Fibroblast of lung (primary cell): ENCODE data around the gene ERMAP. TPM values are rescaled to one million over a fixed set of nuclear protein-coding genes. Genes with fewer than 3 reads are reported as not detected.
"Not testable (repeated sequence)": the region's sequence is repeated elsewhere in the genome, so short reads cannot be mapped to it uniquely, and the experiment has no call there.

Experiments
- DNase-seq, 2 donors: peaks; one replicate each; pipeline versions ENCODE4 v3.0.0 to v3.0.0-alpha.2; 2010; ENCODE audit warnings: low read depth in 2 of 2
- H2AFZ ChIP-seq: 2 replicates; pipeline ENCODE4 v1.5.1; 2012; ENCODE audit warnings: low read length, control low read depth, inconsistent platforms
- H3K27ac ChIP-seq: 2 replicates; pipeline ENCODE4 v1.5.1; 2011; ENCODE audit warnings: low read length, control low read depth; ENCODE audit not compliant: insufficient read depth
- H3K27me3 ChIP-seq: 2 replicates; pipeline ENCODE4 v1.5.1; 2011; ENCODE audit warnings: mild to moderate bottlenecking, low read length; ENCODE audit not compliant: control insufficient read depth, insufficient read depth
- H3K36me3 ChIP-seq: 2 replicates; pipeline ENCODE4 v1.5.1; 2011; ENCODE audit warnings: low read length; ENCODE audit not compliant: control insufficient read depth, insufficient read depth
- H3K4me1 ChIP-seq: 2 replicates; pipeline ENCODE4 v1.5.1; 2011; ENCODE audit warnings: low read length; ENCODE audit not compliant: control insufficient read depth, insufficient read depth; ENCODE audit errors: extremely low read depth
- H3K4me2 ChIP-seq: 2 replicates; pipeline ENCODE4 v1.5.1; 2011; ENCODE audit warnings: low read length, control low read depth; ENCODE audit not compliant: insufficient read depth; ENCODE audit errors: extremely low read depth
- H3K4me3 ChIP-seq, 4 experiments: fragments of 200-600 bp in 1 of 4; sonication (generic) in 1 of 4; replicated peaks in 1 of 4; 2 replicates each; pipeline ENCODE4 v1.5.1; 2011 to 2016; ENCODE audit warnings: low read length in 4 of 4, low read depth in 3 of 4, mild to moderate bottlenecking in 3 of 4, control low read depth in 2 of 4, inconsistent platforms in 1 of 4, mixed read lengths in 1 of 4; ENCODE audit not compliant: insufficient read depth in 1 of 4; ENCODE audit errors: control extremely low read depth in 1 of 4
- H3K79me2 ChIP-seq: 2 replicates; pipeline ENCODE4 v1.5.1; 2012; ENCODE audit warnings: mild to moderate bottlenecking, low read length, inconsistent platforms; ENCODE audit not compliant: control insufficient read depth, insufficient read depth
- H3K9ac ChIP-seq: 2 replicates; pipeline ENCODE4 v1.5.1; 2011; ENCODE audit warnings: mild to moderate bottlenecking, low read length, control low read depth; ENCODE audit not compliant: insufficient read depth
- H3K9me3 ChIP-seq: 2 replicates; pipeline ENCODE4 v1.5.1; 2012; ENCODE audit warnings: low read depth, low read length; ENCODE audit not compliant: control insufficient read depth, insufficient read depth
- H4K20me1 ChIP-seq: 2 replicates; pipeline ENCODE4 v1.5.1; 2011; ENCODE audit warnings: low read length; ENCODE audit not compliant: control insufficient read depth, insufficient read depth; ENCODE audit errors: extremely low read depth
- EZH2 ChIP-seq: IDR thresholded peaks from 2 replicates; pipeline ENCODE4 v1.5.1; 2012; ENCODE audit warnings: low read length, control low read depth, mild to moderate bottlenecking; ENCODE audit errors: missing control alignments
- polyA plus RNA-seq, 2 donors: library from polyadenylated mRNA; depleted of rRNA in 1 of 2; stranded (reverse) in 1 of 2; unstranded in 1 of 2; fragments of >200 nt; gene quantifications; 2 replicates each; pipeline ENCODE4 v1.2.1, GENCODE V29; 2011 to 2012; ENCODE audit warnings: missing spikeins in 1 of 2
- total RNA-seq: library from RNA; depleted of rRNA; stranded (reverse); fragments of >200 nt; gene quantifications from 2 replicates; pipeline ENCODE4 v1.2.1, GENCODE V29; 2014
- TF ChIP-seq, protein P1 (sequence below), 2 donors: IDR thresholded peaks in 1 of 2; conservative IDR thresholded peaks in 1 of 2; 1 replicate in 1 of 2; 2 replicates in 1 of 2; pipeline ENCODE4 v1.5.1; 2011 to 2012; ENCODE audit warnings: low read length in 2 of 2, control low read depth in 1 of 2, inconsistent platforms in 1 of 2, low read depth in 1 of 2, mild to moderate bottlenecking in 1 of 2

The ERMAP gene
- total and polyA plus RNA-seq, 2 donors (not counting 1 experiment from before 2014, with no cell fraction given): 19.4 to 37.2 TPM

GRCh38 chr1:42866549-42866948 lies 49.6 kb downstream of the ERMAP start:
- Histone ChIP-seq H3K9ac (no peak overlapping the region), H2AFZ (no peak overlapping the region), H3K4me1 (no peaks in the 10 kb centered on the region), H3K4me2 (no peak overlapping the region), H3K79me2 (no peaks in the 10 kb centered on the region), H3K27ac (no peak overlapping the region), H4K20me1 (no peaks in the 10 kb centered on the region), H3K27me3 (no peaks in the 10 kb centered on the region), H3K9me3 (no peaks in the 10 kb centered on the region), H3K4me3 (no peak overlapping the region), H3K36me3 (no peaks in the 10 kb centered on the region)
- TF ChIP-seq, protein P1, sequence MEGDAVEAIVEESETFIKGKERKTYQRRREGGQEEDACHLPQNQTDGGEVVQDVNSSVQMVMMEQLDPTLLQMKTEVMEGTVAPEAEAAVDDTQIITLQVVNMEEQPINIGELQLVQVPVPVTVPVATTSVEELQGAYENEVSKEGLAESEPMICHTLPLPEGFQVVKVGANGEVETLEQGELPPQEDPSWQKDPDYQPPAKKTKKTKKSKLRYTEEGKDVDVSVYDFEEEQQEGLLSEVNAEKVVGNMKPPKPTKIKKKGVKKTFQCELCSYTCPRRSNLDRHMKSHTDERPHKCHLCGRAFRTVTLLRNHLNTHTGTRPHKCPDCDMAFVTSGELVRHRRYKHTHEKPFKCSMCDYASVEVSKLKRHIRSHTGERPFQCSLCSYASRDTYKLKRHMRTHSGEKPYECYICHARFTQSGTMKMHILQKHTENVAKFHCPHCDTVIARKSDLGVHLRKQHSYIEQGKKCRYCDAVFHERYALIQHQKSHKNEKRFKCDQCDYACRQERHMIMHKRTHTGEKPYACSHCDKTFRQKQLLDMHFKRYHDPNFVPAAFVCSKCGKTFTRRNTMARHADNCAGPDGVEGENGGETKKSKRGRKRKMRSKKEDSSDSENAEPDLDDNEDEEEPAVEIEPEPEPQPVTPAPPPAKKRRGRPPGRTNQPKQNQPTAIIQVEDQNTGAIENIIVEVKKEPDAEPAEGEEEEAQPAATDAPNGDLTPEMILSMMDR (conservative IDR thresholded peaks at IDR 0.05 in 1 of 2, IDR thresholded peaks at IDR 0.05 in 1 of 2; ENCODE audit: low read depth in 1 of 2, low read length in 2 of 2): no peak
- no peak for TF ChIP-seq EZH2
- DNase-seq: no peak

DNA sequence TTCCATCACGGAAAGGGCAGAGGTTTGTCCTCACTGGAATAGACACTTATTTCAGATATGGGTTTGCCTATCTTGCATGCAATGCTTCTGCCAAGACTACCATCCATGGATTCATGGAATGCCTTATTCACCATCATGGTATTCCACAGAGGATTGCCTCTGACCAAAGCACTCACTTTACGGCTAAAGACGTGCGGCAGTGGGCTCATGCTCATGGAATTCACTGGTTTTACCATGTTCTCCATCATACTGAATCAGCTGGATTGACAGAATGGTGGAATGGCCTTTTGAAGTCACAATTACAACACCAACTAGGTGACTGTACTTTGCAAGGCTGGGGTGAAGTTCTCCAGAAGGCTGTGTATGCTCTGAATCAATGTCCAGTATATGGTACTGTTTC lies 51.5 kb downstream of the ERMAP start:
- not testable (repeated sequence) for H3K27ac ChIP-seq, H3K4me2 ChIP-seq, H3K36me3 ChIP-seq, H3K9me3 ChIP-seq, H3K4me3 ChIP-seq, H3K9ac ChIP-seq, H2AFZ ChIP-seq, H3K4me1 ChIP-seq, H3K27me3 ChIP-seq, H4K20me1 ChIP-seq, H3K79me2 ChIP-seq
- DNase-seq: peak in 1 of 2 donors; percentile 72

DNA sequence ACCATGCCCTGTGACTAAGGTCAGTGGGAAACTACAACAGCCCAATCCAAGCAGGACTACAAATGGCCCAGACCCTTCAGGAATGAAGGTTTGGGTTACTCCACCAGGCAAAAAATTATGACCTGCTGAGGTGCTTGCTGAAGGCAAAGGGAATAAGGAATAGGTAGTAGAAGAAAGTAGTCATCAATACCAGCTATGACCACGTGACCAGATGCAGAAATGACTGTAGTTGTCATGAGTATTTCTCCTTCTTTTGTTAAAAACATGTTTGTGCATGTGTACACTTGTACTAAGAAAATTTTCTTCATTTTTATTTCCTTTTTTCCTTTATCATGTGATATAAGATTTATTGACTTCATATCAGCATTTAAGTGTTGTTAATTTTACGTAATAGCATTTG lies 52.3 kb downstream of the ERMAP start:
- H3K4me1 ChIP-seq, H3K27ac ChIP-seq, H3K9me3 ChIP-seq, H3K4me2 ChIP-seq, H3K27me3 ChIP-seq, H3K36me3 ChIP-seq, H2AFZ ChIP-seq, H4K20me1 ChIP-seq, H3K79me2 ChIP-seq, H3K4me3 ChIP-seq, H3K9ac ChIP-seq, DNase-seq: not testable (repeated sequence)

DNA sequence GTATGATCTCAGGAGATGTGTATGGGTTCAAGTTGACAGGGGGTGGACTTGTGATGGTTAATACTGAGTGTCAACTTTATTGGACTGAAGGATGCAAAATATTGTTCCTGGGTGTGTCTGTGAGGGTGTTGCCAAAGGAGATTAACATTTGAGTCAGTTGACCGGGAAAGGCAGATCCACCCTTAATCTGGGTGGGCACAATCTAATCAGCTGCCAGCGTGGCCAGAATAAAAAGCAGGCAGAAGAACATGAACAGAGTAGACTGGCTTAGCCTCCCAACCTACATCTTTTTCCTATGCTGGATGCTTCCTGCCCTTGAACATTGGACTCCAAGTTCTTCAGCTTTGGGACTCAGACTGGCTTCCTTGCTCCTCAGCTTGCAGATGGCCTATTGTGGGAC lies 52.8 kb downstream of the ERMAP start:
- not testable (repeated sequence) for H3K27me3 ChIP-seq, H3K4me1 ChIP-seq

GRCh38 chr1:42873108-42873507 lies 56.2 kb downstream of the ERMAP start:
- H3K4me3 ChIP-seq, DNase-seq, H3K9ac ChIP-seq, H2AFZ ChIP-seq, H3K27ac ChIP-seq, H3K36me3 ChIP-seq, H3K9me3 ChIP-seq, H3K27me3 ChIP-seq, H3K4me2 ChIP-seq, H3K79me2 ChIP-seq, H4K20me1 ChIP-seq, H3K4me1 ChIP-seq: not testable (repeated sequence)

More for the DNA sequence above, 52.8 kb downstream of the ERMAP start:
- not testable (repeated sequence) for H3K4me3 ChIP-seq, H2AFZ ChIP-seq, H3K27ac ChIP-seq, DNase-seq, H3K36me3 ChIP-seq, H3K79me2 ChIP-seq, H4K20me1 ChIP-seq, H3K4me2 ChIP-seq, H3K9me3 ChIP-seq, H3K9ac ChIP-seq
